ENCODE measurements around the gene SEPTIN2. TPM values are rescaled to one million over a fixed set of nuclear protein-coding genes. Genes with fewer than 3 reads are reported as not detected.

The SEPTIN2 gene
- total RNA-seq, 4 donors from 2014 or later: 126 to 233 (median 165) TPM

DNA sequence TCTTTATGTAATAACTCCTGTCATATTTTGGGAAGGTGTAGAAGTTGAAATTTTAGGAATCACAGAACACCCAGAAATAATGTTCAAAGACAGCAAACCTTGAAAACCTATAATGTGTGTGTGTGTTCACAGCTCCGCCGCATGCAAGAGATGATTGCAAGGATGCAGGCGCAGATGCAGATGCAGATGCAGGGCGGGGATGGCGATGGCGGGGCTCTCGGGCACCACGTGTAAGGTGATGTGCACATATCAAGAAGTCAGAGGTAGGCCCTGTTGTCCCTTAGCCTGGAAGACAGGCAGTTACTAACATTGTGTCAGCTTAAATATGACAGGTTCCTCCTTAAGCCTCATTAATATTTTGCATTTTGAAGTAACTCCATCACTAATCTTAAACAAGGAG, 34.2 kb downstream of the SEPTIN2 start:
- H3K27me3 ChIP-seq: no peaks in the 10 kb centered on the region
- H3K4me1 ChIP-seq: peaks cover 5% of the 10 kb centered on the region
- H3K36me3 ChIP-seq: peaks cover 87% of the 10 kb centered on the region
- H3K27ac ChIP-seq: no peak overlapping the region
- TF ChIP-seq POLR2AphosphoS5 (IDR thresholded peaks at IDR 0.05) (no peak), POLR2A (IDR thresholded peaks at IDR 0.05) (no peak), EP300 (IDR thresholded peaks at IDR 0.05) (no peak)
- TF ChIP-seq, protein P1, sequence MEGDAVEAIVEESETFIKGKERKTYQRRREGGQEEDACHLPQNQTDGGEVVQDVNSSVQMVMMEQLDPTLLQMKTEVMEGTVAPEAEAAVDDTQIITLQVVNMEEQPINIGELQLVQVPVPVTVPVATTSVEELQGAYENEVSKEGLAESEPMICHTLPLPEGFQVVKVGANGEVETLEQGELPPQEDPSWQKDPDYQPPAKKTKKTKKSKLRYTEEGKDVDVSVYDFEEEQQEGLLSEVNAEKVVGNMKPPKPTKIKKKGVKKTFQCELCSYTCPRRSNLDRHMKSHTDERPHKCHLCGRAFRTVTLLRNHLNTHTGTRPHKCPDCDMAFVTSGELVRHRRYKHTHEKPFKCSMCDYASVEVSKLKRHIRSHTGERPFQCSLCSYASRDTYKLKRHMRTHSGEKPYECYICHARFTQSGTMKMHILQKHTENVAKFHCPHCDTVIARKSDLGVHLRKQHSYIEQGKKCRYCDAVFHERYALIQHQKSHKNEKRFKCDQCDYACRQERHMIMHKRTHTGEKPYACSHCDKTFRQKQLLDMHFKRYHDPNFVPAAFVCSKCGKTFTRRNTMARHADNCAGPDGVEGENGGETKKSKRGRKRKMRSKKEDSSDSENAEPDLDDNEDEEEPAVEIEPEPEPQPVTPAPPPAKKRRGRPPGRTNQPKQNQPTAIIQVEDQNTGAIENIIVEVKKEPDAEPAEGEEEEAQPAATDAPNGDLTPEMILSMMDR (IDR thresholded peaks at IDR 0.05): no peak
- H3K4me3 ChIP-seq: no peak overlapping the region
- no peaks in the 10 kb centered on the region for H3K9me3 ChIP-seq
- no peak for DNase-seq (ENCODE audit: low spot score in 2 of 2)
- WGBS: 89% methylated on average over 8 of the region's 8 CpGs

DNA sequence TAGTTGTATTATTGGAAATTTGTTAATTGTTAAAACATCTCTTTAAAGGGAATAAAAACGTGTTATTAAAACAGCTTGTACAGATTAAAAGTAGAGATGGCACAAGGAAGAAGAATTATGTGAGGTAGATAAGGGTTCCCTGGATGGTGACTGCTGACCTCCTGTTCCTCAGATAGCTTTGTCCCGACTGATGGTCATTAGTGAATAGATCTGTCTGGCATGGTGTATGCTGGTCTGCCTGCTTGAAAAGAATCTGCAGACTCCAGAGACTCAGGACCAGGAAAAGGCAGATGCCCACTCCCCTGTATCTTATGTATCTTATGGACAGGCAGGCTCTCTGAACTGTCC, 34.8 kb downstream of the SEPTIN2 start:
- DNase-seq (ENCODE audit: low spot score in 2 of 2): no peak
- no peaks in the 10 kb centered on the region for H3K9me3 ChIP-seq
- H3K27me3 ChIP-seq: no peaks in the 10 kb centered on the region
- H3K27ac ChIP-seq: no peak overlapping the region
- H3K4me1 ChIP-seq: peaks cover 9% of the 10 kb centered on the region
- no peak overlapping the region for H3K4me3 ChIP-seq
- WGBS: 86% methylated on average over 2 of the region's 2 CpGs
- peaks cover 81% of the 10 kb centered on the region for H3K36me3 ChIP-seq
- no peak for TF ChIP-seq EP300 (IDR thresholded peaks at IDR 0.05)
- no peak for TF ChIP-seq POLR2A (IDR thresholded peaks at IDR 0.05)
- TF ChIP-seq, protein P1 (IDR thresholded peaks at IDR 0.05): no peak
- no peak for TF ChIP-seq POLR2AphosphoS5 (IDR thresholded peaks at IDR 0.05)

DNA sequence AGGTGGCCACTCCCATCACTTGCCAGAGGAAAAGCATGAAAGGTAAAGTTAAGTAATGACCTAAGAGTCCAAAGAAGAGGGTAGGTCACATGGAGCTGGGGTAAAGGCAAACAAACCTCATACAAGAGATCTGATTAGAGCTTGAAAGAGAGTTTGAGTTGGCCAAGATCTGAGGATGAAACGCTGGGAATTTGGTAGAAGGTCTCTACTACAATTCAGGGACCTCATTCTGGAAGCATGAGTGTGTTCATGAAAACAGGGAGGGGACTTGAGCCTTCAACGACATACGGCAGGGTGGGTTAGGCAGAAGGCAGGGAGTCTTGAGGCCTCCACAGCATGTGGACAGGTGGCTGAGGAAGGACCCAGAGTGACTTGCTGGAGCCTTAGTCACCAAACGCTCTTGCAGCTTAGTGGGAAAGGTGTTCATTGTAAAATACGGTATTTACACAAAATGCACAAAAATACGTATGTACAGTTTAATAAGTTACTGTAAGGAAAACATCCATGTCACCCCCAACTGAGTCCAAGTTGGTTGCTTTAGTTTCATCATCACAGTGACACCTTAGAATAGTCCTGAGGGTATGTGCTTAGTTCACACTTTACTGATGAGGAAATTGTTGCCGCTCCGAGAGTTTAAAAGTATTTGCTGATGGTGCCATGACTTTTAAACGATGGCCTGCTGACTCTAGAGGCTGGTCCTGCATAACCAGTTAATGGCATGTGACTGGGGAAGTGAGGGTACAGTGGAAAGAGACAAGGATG, 35.3 kb downstream of the SEPTIN2 start:
- no peak overlapping the region for H3K4me3 ChIP-seq
- TF ChIP-seq POLR2A (IDR thresholded peaks at IDR 0.05): no peak
- TF ChIP-seq, protein P1 (IDR thresholded peaks at IDR 0.05): no peak
- no peak for TF ChIP-seq POLR2AphosphoS5 (IDR thresholded peaks at IDR 0.05)
- TF ChIP-seq EP300 (IDR thresholded peaks at IDR 0.05): no peak
- no peaks in the 10 kb centered on the region for H3K9me3 ChIP-seq
- no peak for DNase-seq (ENCODE audit: low spot score in 2 of 2)
- peaks cover 76% of the 10 kb centered on the region for H3K36me3 ChIP-seq
- WGBS: 80% methylated on average over 9 of the region's 9 CpGs
- H3K4me1 ChIP-seq: peaks cover 9% of the 10 kb centered on the region
- H3K27me3 ChIP-seq: no peaks in the 10 kb centered on the region
- H3K27ac ChIP-seq: no peak overlapping the region

DNA sequence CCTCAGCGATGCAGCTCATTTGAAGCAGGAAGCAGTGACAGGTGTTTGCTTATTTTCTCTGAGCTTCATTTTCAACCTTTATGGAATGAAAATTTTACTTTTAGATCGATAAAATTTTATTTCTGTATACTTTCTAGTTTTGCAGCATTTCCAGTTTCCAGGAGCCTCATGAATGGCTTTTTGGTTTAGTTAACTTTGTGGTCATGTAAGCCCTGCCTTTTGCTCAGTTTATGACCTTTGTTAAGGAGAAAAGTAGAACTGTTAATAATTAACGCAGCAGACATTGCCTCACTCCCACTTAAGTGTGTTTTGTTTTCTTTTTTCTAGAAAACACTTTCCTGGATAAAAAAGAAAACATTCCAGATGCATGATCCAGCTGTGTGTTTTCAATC, 35.9 kb downstream of the SEPTIN2 start:
- peaks cover 10% of the 10 kb centered on the region for H3K4me1 ChIP-seq
- H3K4me3 ChIP-seq: no peak overlapping the region
- no peak overlapping the region for H3K27ac ChIP-seq
- TF ChIP-seq, protein P1 (IDR thresholded peaks at IDR 0.05): no peak
- no peak for TF ChIP-seq POLR2AphosphoS5 (IDR thresholded peaks at IDR 0.05)
- no peak for TF ChIP-seq POLR2A (IDR thresholded peaks at IDR 0.05)
- no peak for TF ChIP-seq EP300 (IDR thresholded peaks at IDR 0.05)
- H3K27me3 ChIP-seq: no peaks in the 10 kb centered on the region
- peaks cover 70% of the 10 kb centered on the region for H3K36me3 ChIP-seq
- no peak for DNase-seq (ENCODE audit: low spot score in 2 of 2)
- no peaks in the 10 kb centered on the region for H3K9me3 ChIP-seq
- WGBS: 70% methylated on average over 3 of the region's 3 CpGs

DNA sequence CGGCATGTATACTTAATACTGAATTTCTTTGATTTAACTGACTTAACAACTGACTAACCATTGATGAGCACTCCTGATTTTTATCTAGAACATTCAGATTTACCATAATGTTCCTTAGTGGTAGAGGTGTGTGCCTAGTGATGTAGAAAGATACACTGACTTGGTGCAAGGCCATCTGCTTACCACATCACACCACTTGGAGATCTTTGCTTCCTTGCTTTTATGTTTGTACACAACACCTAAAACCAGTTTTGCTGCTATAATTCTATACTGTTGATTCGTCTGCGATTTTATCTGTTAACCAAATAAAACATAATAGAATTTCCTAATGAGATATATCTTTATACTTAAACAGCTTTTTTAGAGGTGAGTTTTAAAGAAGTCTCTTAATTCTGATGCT, 36.5 kb downstream of the SEPTIN2 start:
- DNase-seq (ENCODE audit: low spot score in 2 of 2): no peak
- 72% methylated on average over 3 of the region's 3 CpGs for WGBS

More for the DNA sequence above, 36.5 kb downstream of the SEPTIN2 start:
- H3K36me3 ChIP-seq: peaks cover 64% of the 10 kb centered on the region
- H3K9me3 ChIP-seq: no peaks in the 10 kb centered on the region
- H3K4me1 ChIP-seq: peaks cover 16% of the 10 kb centered on the region
- TF ChIP-seq EP300 (IDR thresholded peaks at IDR 0.05) (no peak), POLR2AphosphoS5 (IDR thresholded peaks at IDR 0.05) (no peak), POLR2A (IDR thresholded peaks at IDR 0.05) (no peak)
- TF ChIP-seq, protein P1 (IDR thresholded peaks at IDR 0.05): no peak
- peak overlapping the region; percentile 4 for H3K27ac ChIP-seq
- no peaks in the 10 kb centered on the region for H3K27me3 ChIP-seq
- no peak overlapping the region for H3K4me3 ChIP-seq
